Thymus (tissue), 11 donors: ENCODE data around the gene L2HGDH. TPM values are rescaled to one million over a fixed set of nuclear protein-coding genes. Genes with fewer than 3 reads are reported as not detected.

Experiments used
- DNase-seq, 9 donors: peaks; one replicate each; pipeline ENCODE4 v3.0.0-alpha.2; 2013; ENCODE audit warnings: low spot score in 9 of 9, low read depth in 6 of 9, missing footprints in 1 of 9
- H3K27ac ChIP-seq, 2 donors: one replicate each; pipeline ENCODE4 v1.5.1; 2013; ENCODE audit warnings: control low read depth in 1 of 2, low read depth in 1 of 2, low read length in 1 of 2, mild to moderate bottlenecking in 1 of 2, moderate library complexity in 1 of 2
- H3K27me3 ChIP-seq, 2 donors: one replicate each; pipeline ENCODE4 v1.5.1; 2013; ENCODE audit warnings: low read length in 1 of 2; ENCODE audit not compliant: control insufficient read depth in 2 of 2, insufficient read depth in 1 of 2
- H3K36me3 ChIP-seq, 2 donors: one replicate each; pipeline ENCODE4 v1.5.1; 2013; ENCODE audit warnings: low read length in 1 of 2, mild to moderate bottlenecking in 1 of 2, moderate library complexity in 1 of 2; ENCODE audit not compliant: control insufficient read depth in 2 of 2, insufficient read depth in 2 of 2
- H3K4me1 ChIP-seq, 2 donors: one replicate each; pipeline ENCODE4 v1.5.1; 2013; ENCODE audit warnings: low read length in 2 of 2; ENCODE audit not compliant: control insufficient read depth in 2 of 2, insufficient read depth in 2 of 2
- H3K4me3 ChIP-seq, 2 donors: one replicate each; pipeline ENCODE4 v1.5.1; 2013; ENCODE audit warnings: low read length in 2 of 2, control low read depth in 1 of 2, mild to moderate bottlenecking in 1 of 2
- H3K9me3 ChIP-seq, 2 donors: one replicate each; pipeline ENCODE4 v1.5.1; 2013; ENCODE audit warnings: low read length in 1 of 2, mild to moderate bottlenecking in 1 of 2; ENCODE audit not compliant: control insufficient read depth in 2 of 2, insufficient read depth in 1 of 2
- WGBS: extraction: QIAGEN DNeasy Blood & Tissue Kit; methylation state at CpG from one replicate; pipeline ENCODE4 v1.1.7; 2013; 5-methylcytosine and 5-hydroxymethylcytosine counted together
- polyA plus RNA-seq: library from polyadenylated mRNA; stranded (reverse); fragments of 200-250 nt; gene quantifications from one replicate; pipeline ENCODE4 v1.2.3, GENCODE V29; 2013
- total RNA-seq: library from RNA; stranded (reverse); fragments of 120-200 nt; gene quantifications from one replicate; pipeline ENCODE4 v1.2.4, GENCODE V29; 2013
- donor health status: healthy.

Gene L2HGDH
- total and polyA plus RNA-seq, 2 donors, result 1.7 to 5.1 TPM

DNA sequence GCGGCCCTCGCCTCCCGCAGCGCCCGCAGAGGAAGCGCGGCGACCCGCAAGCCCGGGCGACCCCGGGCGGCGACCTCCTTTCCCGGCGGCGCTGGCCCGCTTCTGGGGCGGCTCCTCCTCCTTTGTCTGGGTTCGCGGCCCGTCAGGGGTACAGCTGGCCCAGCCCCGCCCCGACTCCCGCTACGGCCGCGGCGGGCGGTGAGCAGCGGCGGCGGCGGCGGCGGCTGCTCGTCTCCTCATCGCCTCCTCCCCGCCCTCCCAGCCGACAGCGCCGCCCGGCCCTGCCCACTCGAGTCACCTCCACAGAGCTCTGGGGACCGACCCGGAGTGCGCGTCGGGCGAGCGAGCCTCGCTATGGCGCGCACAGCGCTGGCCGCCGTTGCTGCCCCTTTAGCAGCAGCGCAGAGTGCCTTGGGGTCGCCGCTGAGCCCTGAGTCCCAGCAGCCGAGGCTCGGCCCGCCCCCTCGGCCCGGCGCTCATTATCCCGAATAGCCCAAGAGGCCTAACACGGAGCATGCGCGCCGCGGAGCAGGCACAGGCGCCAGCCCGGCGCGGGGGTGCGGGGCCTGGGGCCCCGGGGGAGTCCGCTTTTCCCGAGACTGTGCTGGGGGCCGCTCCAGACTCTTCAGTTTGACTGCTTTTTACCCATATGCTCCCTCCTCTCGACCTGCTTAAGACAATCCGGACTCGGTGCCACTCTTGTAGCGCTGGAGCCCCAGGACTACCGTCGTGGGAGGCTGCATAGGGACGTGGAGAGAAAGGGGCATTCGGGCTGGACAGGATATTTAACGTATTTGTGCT, 80.4 kb downstream of the L2HGDH start, which contains the start of gene SOS2:
SOS2 (minus strand) TSS at position 104 of the 801 bp plus-strand sequence. CDS start 295 bp downstream, outside the sequence.
- under 1% methylated on average over 90 of the region's 90 CpGs for WGBS
- Histone ChIP-seq H3K4me3 (peak within 1 kb of the TSS; percentile 92 to 99), H3K4me1 (peaks cover 3% of the 10 kb centered on the region in 2 donors), H3K27ac (peak within 1 kb of the TSS; percentile 89 to 97), H3K27me3 (peaks cover 0 to 3% of the 10 kb centered on the region in 2 donors), H3K9me3 (peaks cover 0 to 3% of the 10 kb centered on the region in 2 donors), H3K36me3 (no peaks in the 10 kb centered on the region)
- peak; percentile 30 to 83 (median 60) for DNase-seq

DNA sequence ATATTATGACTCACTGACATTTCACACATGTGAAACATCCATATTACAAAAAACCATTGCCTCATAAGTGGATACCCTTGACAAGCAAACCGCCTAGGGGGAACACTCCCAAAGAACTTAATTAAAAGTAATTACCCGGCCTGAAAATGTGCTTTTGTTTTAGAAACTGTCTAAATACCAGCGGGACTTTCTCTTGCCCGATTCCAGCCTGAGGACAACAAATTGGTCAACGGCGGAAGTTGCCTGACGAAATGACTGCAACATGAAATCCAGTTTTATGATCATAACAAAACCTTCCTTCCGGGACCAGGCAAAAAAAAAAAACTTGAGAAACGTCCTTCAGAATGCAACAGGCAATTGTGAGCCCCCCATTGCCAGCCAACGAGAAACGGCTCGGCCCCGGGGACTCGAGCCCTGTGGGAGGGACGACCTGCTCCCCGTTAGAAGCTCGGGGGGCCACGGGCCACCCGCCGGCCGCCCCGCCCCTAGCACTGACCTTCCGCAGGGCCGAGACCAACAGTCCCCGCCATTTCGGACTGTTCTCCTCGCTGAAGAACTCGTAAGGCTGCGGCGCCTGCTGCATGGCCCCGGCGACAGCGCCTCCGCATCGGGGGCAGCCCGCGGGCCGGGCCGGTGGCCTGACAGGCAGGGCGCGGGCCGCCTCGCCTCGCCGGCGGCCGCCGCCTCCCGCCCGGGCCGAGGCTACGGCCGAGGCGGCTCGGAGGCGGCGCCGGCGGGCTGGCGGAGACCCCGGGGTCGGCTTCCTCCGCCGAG, 81.1 kb downstream of the L2HGDH start:
- Histone ChIP-seq H3K4me1 (peaks cover 3 to 7% of the 10 kb centered on the region in 2 donors), H3K27ac (peak overlapping the region; percentile 89 to 97), H3K9me3 (peaks cover 0 to 3% of the 10 kb centered on the region in 2 donors), H3K36me3 (no peaks in the 10 kb centered on the region), H3K4me3 (peak overlapping the region; percentile 92 to 99), H3K27me3 (peaks cover 0 to 3% of the 10 kb centered on the region in 2 donors)
- under 1% methylated on average over 64 of the region's 64 CpGs for WGBS
- DNase-seq, result peak; percentile 22 to 72 (median 32)

DNA sequence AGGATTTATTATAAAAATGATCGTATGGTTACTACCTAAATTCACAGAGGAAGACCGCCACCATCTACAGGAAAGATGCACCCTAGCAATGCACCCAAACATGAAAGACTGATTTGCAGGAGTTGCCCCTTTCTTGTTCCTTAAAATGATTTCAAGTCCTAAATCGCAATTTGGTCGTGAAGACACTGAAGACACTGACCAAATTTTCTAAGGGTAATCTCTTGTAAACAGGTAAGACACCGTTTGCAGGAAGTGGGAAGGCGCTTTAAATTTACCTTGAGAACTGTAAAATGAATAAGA, 81.7 kb downstream of the L2HGDH start:
- H3K4me1 ChIP-seq, result peaks cover 3 to 7% of the 10 kb centered on the region in 2 donors
- 2% methylated on average over 6 of the region's 6 CpGs for WGBS
- peak overlapping the region; percentile 89 to 97 for H3K27ac ChIP-seq

DNA sequence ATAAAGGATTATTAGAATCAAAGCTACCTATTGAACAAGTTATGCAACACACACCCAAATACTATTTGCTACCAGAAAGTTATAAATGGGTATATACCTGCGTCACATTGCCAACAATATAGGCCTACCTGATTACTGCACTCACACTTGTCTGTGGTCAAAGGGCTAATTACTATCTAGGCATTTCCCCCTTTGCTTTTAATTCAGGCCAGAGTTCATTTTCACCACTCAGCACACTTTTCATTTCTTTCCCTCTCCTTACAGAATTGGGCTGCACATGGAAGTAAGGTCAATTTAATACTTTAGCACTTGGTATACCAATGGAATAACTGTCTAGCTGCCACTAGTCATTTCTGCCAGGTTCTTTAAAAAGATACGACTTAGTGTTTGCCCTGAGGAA, 82.3 kb downstream of the L2HGDH start:
- no peak overlapping the region for H3K27ac ChIP-seq
- H3K36me3 ChIP-seq, result no peaks in the 10 kb centered on the region
- 57% methylated on average over 2 of the region's 2 CpGs for WGBS
- peaks cover 3 to 7% of the 10 kb centered on the region in 2 donors for H3K4me1 ChIP-seq
- H3K9me3 ChIP-seq, result peaks cover 0 to 3% of the 10 kb centered on the region in 2 donors
- DNase-seq, result peak in 1 of 9 donors; percentile 9
- peak overlapping the region in 1 of 2 donors; percentile 16 for H3K4me3 ChIP-seq
- peaks cover 0 to 3% of the 10 kb centered on the region in 2 donors for H3K27me3 ChIP-seq

More for the DNA sequence above, 81.7 kb downstream of the L2HGDH start:
- Histone ChIP-seq H3K4me3 (peak overlapping the region; percentile 92 to 99), H3K36me3 (no peaks in the 10 kb centered on the region), H3K9me3 (peaks cover 0 to 3% of the 10 kb centered on the region in 2 donors), H3K27me3 (peaks cover 0 to 3% of the 10 kb centered on the region in 2 donors)
- DNase-seq, result peak in 7 of 9 donors; percentile 17 to 67 (median 28)

DNA sequence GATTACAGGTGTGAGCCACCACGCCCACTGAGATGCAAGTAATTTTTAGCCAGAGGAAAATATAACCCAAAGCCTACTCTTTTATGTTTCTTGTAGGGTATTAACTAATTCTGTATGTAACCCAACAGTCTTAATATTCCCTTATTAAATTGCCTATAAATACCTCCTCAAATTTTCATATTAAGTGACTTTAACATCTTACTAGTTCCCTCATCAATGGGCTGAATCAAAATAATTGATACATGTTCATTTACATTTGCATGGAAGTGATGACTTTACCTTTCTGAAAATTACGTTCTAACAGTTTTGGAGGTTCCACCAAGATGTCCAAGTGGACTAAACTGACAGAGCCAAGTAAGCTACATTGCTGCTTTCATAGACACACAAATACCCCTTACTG, 83.7 kb downstream of the L2HGDH start:
- 96% methylated on average over 2 of the region's 2 CpGs for WGBS
- peaks cover 3 to 7% of the 10 kb centered on the region in 2 donors for H3K4me1 ChIP-seq

DNA sequence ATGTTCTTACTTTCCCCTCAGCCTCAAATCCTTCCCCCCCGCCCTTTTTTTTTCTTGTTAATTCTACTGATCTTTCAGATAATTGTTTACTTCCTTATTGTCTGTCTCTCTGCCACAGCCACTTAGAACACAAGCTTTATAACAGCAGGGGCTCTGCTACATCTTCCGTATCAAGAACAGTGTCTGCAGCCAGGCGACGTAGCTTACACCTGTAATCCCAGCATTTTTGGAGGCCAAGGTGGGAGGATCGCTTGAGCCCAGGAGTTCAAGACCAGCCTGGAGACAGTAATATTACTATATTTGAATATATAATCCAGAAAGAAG, 86.1 kb downstream of the L2HGDH start:
- DNase-seq, result peak in 3 of 9 donors; percentile 9 to 58 (median 18)
- peaks cover 0 to 3% of the 10 kb centered on the region in 2 donors for H3K9me3 ChIP-seq
- no peaks in the 10 kb centered on the region for H3K27me3 ChIP-seq
- peak overlapping the region; percentile 31 to 52 for H3K27ac ChIP-seq
- H3K4me1 ChIP-seq, result peaks cover 0 to 7% of the 10 kb centered on the region in 2 donors
- WGBS, result 76% methylated on average over 5 of the region's 5 CpGs
- no peak overlapping the region for H3K4me3 ChIP-seq
- H3K36me3 ChIP-seq, result no peaks in the 10 kb centered on the region

More for the DNA sequence above, 83.7 kb downstream of the L2HGDH start:
- H3K27me3 ChIP-seq, result peaks cover 0 to 3% of the 10 kb centered on the region in 2 donors
- H3K4me3 ChIP-seq, result no peak overlapping the region
- H3K9me3 ChIP-seq, result peaks cover 0 to 3% of the 10 kb centered on the region in 2 donors
- H3K27ac ChIP-seq, result no peak overlapping the region
- no peak for DNase-seq
- no peaks in the 10 kb centered on the region for H3K36me3 ChIP-seq

GRCh38 chr14:50225067-50225973, 86.7 kb downstream of the L2HGDH start:
- H3K27ac ChIP-seq, result peak overlapping the region in 1 of 2 donors; percentile 52
- peak in 1 of 9 donors; percentile 12 for DNase-seq
- H3K36me3 ChIP-seq, result no peaks in the 10 kb centered on the region
- peaks cover 0 to 3% of the 10 kb centered on the region in 2 donors for H3K9me3 ChIP-seq
- H3K27me3 ChIP-seq, result no peaks in the 10 kb centered on the region
- 92% methylated on average over 5 of the region's 5 CpGs for WGBS
- H3K4me1 ChIP-seq, result peaks cover 0 to 7% of the 10 kb centered on the region in 2 donors
- H3K4me3 ChIP-seq, result no peak overlapping the region

- H3K36me3 ChIP-seq, result no peaks in the 10 kb centered on the region
- no peak overlapping the region for H3K27ac ChIP-seq
- no peak overlapping the region for H3K4me3 ChIP-seq
- WGBS, result 98% methylated on average over 1 of the region's 1 CpG
- no peak for DNase-seq
- no peaks in the 10 kb centered on the region for H3K27me3 ChIP-seq
- peaks cover 0 to 5% of the 10 kb centered on the region in 2 donors for H3K4me1 ChIP-seq
- H3K9me3 ChIP-seq, result peaks cover 0 to under 1% of the 10 kb centered on the region in 2 donors
These were observed 89.9 kb downstream of the L2HGDH start for GRCh38 chr14:50222055-50222613.
